ENCODE data around the gene ATP9A.
"Not testable (repeated sequence)": the region's sequence is repeated elsewhere in the genome, so short reads cannot be mapped to it uniquely, and the experiment has no call there.

The ATP9A gene, protein sequence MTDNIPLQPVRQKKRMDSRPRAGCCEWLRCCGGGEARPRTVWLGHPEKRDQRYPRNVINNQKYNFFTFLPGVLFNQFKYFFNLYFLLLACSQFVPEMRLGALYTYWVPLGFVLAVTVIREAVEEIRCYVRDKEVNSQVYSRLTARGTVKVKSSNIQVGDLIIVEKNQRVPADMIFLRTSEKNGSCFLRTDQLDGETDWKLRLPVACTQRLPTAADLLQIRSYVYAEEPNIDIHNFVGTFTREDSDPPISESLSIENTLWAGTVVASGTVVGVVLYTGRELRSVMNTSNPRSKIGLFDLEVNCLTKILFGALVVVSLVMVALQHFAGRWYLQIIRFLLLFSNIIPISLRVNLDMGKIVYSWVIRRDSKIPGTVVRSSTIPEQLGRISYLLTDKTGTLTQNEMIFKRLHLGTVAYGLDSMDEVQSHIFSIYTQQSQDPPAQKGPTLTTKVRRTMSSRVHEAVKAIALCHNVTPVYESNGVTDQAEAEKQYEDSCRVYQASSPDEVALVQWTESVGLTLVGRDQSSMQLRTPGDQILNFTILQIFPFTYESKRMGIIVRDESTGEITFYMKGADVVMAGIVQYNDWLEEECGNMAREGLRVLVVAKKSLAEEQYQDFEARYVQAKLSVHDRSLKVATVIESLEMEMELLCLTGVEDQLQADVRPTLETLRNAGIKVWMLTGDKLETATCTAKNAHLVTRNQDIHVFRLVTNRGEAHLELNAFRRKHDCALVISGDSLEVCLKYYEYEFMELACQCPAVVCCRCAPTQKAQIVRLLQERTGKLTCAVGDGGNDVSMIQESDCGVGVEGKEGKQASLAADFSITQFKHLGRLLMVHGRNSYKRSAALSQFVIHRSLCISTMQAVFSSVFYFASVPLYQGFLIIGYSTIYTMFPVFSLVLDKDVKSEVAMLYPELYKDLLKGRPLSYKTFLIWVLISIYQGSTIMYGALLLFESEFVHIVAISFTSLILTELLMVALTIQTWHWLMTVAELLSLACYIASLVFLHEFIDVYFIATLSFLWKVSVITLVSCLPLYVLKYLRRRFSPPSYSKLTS

DNA sequence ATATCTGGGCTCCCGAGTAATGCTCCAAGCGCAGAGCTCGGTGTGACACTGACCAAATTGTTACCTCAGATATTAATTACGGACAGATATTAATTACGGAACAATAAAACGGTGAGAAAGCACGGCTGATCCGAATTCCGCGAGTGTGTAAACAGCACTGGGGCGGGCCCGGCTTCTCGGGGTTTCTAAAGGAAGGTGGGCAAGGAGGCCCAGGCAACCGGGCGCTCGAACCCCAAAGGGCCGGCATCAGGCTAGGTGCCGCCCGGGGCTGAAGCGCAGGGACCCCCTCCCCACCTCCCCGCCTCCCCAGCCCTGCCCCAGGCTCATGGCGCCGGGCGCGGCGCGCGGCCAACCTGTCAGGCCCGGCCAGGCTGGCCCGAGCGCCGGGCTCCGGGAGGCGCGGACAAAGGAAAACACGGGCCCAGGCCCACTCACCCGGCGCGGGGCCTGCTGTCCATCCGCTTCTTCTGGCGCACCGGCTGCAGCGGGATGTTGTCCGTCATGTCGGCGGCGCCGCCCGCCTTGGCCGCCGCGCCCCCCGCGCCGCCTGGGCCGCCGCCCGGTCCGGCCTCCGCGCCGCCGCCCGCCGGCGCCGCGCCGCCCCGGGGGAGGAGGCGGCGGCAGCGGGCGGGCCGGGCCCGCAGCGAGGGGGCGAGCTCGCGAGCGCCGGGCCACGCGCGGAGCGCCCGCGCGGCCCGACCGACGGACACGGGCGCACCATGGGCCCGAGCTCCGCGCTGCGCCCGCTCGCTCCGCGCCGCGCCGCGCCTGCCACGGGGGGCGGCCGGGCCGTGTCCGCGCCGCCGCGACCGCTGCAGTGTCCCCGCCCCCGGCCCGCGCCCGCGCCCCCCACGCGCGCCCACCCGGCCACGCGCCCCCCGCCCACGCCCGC is at the start of gene ATP9A:
TSS of gene ATP9A (minus strand) at position 524 of the 892 bp plus-strand sequence. CDS start at position 503, 21 bp downstream.
- Histone ChIP-seq H3K9me2 (ENCODE audit: low read depth, low read length) (no peaks in the 10 kb centered on the region), H3K36me3 (ENCODE audit: insufficient read depth, low read length) (no peaks in the 10 kb centered on the region), H3K4me1 (ENCODE audit: insufficient read depth, low read length, severe bottlenecking) (no peaks in the 10 kb centered on the region), H3K9ac (ENCODE audit: low read length) (no peak within 1 kb of the TSS), H3F3A (ENCODE audit: insufficient read depth, low read length) (no peaks in the 10 kb centered on the region), H3K4me3 (ENCODE audit: low read depth, low read length, poor library complexity, severe bottlenecking) (no peak within 1 kb of the TSS), H3K27me3 (ENCODE audit: insufficient read depth, low read length) (no peaks in the 10 kb centered on the region), H4K20me1 (ENCODE audit: insufficient read depth, low read length) (no peaks in the 10 kb centered on the region), H3K9me3 (ENCODE audit: low read length) (no peaks in the 10 kb centered on the region), H3K27ac (ENCODE audit: low read depth, low read length, poor library complexity, severe bottlenecking) (no peak within 1 kb of the TSS), H2AFZ (ENCODE audit: low read length) (no peak within 1 kb of the TSS), H3K4me2 (ENCODE audit: low read length) (no peak within 1 kb of the TSS), H3K79me2 (ENCODE audit: insufficient read depth, low read length) (no peaks in the 10 kb centered on the region)
- TF ChIP-seq, protein P1, sequence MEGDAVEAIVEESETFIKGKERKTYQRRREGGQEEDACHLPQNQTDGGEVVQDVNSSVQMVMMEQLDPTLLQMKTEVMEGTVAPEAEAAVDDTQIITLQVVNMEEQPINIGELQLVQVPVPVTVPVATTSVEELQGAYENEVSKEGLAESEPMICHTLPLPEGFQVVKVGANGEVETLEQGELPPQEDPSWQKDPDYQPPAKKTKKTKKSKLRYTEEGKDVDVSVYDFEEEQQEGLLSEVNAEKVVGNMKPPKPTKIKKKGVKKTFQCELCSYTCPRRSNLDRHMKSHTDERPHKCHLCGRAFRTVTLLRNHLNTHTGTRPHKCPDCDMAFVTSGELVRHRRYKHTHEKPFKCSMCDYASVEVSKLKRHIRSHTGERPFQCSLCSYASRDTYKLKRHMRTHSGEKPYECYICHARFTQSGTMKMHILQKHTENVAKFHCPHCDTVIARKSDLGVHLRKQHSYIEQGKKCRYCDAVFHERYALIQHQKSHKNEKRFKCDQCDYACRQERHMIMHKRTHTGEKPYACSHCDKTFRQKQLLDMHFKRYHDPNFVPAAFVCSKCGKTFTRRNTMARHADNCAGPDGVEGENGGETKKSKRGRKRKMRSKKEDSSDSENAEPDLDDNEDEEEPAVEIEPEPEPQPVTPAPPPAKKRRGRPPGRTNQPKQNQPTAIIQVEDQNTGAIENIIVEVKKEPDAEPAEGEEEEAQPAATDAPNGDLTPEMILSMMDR (IDR thresholded peaks at IDR 0.05; ENCODE audit: low read length): no peak
- no peak for TF ChIP-seq EZH2 (IDR thresholded peaks at IDR 0.05; ENCODE audit: borderline replicate concordance, low read length)

DNA sequence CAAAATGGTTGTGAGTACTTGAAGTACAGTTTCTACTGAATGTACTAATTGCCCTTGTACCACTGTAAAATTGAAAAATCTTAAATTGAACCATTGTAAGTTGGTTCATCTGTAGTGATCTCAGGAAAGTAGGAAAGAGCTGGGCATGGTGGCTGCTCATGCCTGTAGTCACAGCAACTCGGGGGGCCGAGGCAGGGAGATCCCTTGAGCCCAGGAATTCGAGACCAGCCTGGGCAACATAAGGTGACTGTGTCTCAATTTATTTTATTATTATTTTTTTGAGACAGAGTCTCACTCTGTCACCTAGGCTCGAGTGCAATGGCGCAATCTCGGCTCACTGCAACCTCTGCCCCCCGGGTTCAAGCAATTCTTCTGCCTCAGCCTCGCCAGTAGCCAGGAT is 48.7 kb upstream of the ATP9A start:
- not testable (repeated sequence) for H3K27me3 ChIP-seq (ENCODE audit: insufficient read depth, low read length); H3K4me3 ChIP-seq (ENCODE audit: low read depth, low read length, poor library complexity, severe bottlenecking); H3K79me2 ChIP-seq (ENCODE audit: insufficient read depth, low read length); H3K9me2 ChIP-seq (ENCODE audit: low read depth, low read length); H3K36me3 ChIP-seq (ENCODE audit: insufficient read depth, low read length); H3K4me1 ChIP-seq (ENCODE audit: insufficient read depth, low read length, severe bottlenecking); H2AFZ ChIP-seq (ENCODE audit: low read length); H3F3A ChIP-seq (ENCODE audit: insufficient read depth, low read length); H3K4me2 ChIP-seq (ENCODE audit: low read length); H3K9me3 ChIP-seq (ENCODE audit: low read length); H3K27ac ChIP-seq (ENCODE audit: low read depth, low read length, poor library complexity, severe bottlenecking); H4K20me1 ChIP-seq (ENCODE audit: insufficient read depth, low read length); H3K9ac ChIP-seq (ENCODE audit: low read length)

DNA sequence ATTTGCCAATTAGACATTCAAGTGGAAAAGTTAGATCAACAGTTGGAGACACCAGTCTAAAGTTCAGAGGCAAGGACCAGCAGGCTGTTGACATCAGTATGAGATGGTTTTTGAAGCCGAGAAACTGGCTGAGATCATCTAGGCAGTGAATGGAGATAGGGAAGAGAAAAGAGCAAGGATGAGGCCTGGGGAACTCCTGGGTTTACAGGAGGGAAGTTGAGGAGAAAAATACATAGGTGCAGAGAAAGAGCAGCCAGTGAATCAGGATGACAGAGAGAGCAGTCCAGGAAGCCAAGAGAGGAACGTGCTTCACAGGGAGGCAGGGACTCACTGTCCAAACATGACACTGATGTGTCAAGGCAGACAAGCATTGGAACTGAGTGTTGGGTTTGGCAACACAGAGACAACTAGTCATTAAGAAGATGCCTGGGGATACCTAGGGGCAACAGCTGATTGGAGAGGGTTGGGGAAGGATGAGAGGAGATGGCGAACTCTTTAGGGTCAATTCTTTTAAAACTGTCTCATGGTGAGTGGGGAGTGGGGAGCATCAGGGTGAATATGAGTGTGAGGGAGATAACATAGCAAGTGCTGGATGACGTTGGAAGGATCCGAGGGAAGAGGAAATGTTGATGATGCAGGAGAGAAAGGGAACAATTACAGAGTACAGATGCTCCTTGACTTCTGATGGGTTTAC is 47.3 kb upstream of the ATP9A start:
- TF ChIP-seq EZH2 (IDR thresholded peaks at IDR 0.05; ENCODE audit: borderline replicate concordance, low read length): no peak
- TF ChIP-seq, protein P1 (IDR thresholded peaks at IDR 0.05; ENCODE audit: low read length): no peak
- Histone ChIP-seq H3K27ac (ENCODE audit: low read depth, low read length, poor library complexity, severe bottlenecking) (no peak overlapping the region), H2AFZ (ENCODE audit: low read length) (no peak overlapping the region)

More for the DNA sequence above, 47.3 kb upstream of the ATP9A start:
- Histone ChIP-seq H3K9ac (ENCODE audit: low read length) (no peak overlapping the region), H3K4me1 (ENCODE audit: insufficient read depth, low read length, severe bottlenecking) (no peaks in the 10 kb centered on the region), H3K27me3 (ENCODE audit: insufficient read depth, low read length) (no peaks in the 10 kb centered on the region), H3F3A (ENCODE audit: insufficient read depth, low read length) (no peaks in the 10 kb centered on the region), H3K9me2 (ENCODE audit: low read depth, low read length) (no peaks in the 10 kb centered on the region), H4K20me1 (ENCODE audit: insufficient read depth, low read length) (no peaks in the 10 kb centered on the region), H3K79me2 (ENCODE audit: insufficient read depth, low read length) (no peaks in the 10 kb centered on the region), H3K36me3 (ENCODE audit: insufficient read depth, low read length) (no peaks in the 10 kb centered on the region), H3K9me3 (ENCODE audit: low read length) (no peaks in the 10 kb centered on the region), H3K4me3 (ENCODE audit: low read depth, low read length, poor library complexity, severe bottlenecking) (no peak overlapping the region), H3K4me2 (ENCODE audit: low read length) (no peak overlapping the region)
